Brain microvascular endothelial cell (primary cell): Measurements from ENCODE around the gene NLRP9.
A peak's percentile ranks its signal among the peaks of the same experiment; 100 is the strongest.

ENCODE experiments used
- DNase-seq: peaks from one replicate; pipeline ENCODE4 v3.0.0-alpha.2; 2020
- H3K27ac ChIP-seq: fragments of 250-450 bp; sonication (Bioruptor Pico); 2 replicates; pipeline ENCODE4 v1.5.1; 2020; ENCODE audit warnings: mild to moderate bottlenecking, moderate library complexity
- H3K27me3 ChIP-seq: fragments of 250-450 bp; sonication (Bioruptor Pico); replicated peaks from 2 replicates; pipeline ENCODE4 v1.5.1; 2020; ENCODE audit warnings: mild to moderate bottlenecking
- H3K36me3 ChIP-seq: fragments of 250-450 bp; sonication (Bioruptor Pico); replicated peaks from 2 replicates; pipeline ENCODE4 v1.5.1; 2020; ENCODE audit warnings: mild to moderate bottlenecking
- H3K4me3 ChIP-seq: 2 replicates; pipeline ENCODE4 v1.5.1; 2011; ENCODE audit warnings: low read depth, mild to moderate bottlenecking, control low read depth, low read length, moderate library complexity
- CTCF ChIP-seq: IDR thresholded peaks from 2 replicates; pipeline ENCODE4 v1.5.1; 2011; ENCODE audit warnings: low read depth, mild to moderate bottlenecking, moderate library complexity, low read length, control low read depth, inconsistent platforms; ENCODE audit errors: missing control alignments
- in situ Hi-C: cut with HindIII; loops from 2 replicates; pipeline ENCODE4 v1.10.0; 2017; ENCODE audit warnings: low sequenced_read_pairs, low pct_ligation_motif_present

Gene NLRP9

GRCh38 chr19:55704494-55705245 is 33.5 kb downstream of the NLRP9 start:
- H3K4me3 ChIP-seq = no peak overlapping the region
- H3K27me3 ChIP-seq = no peaks in the 10 kb centered on the region
- no peak for TF ChIP-seq CTCF
- H3K27ac ChIP-seq = no peak overlapping the region
- peaks cover 6% of the 10 kb centered on the region for H3K36me3 ChIP-seq
- in situ Hi-C loops = no loop called here
- no peak for DNase-seq

GRCh38 chr19:55703790-55704215 is 34.4 kb downstream of the NLRP9 start:
- peaks cover 6% of the 10 kb centered on the region for H3K36me3 ChIP-seq
- H3K27ac ChIP-seq = no peak overlapping the region
- H3K27me3 ChIP-seq = no peaks in the 10 kb centered on the region
- H3K4me3 ChIP-seq = no peak overlapping the region
- in situ Hi-C loops = no loop called here
- TF ChIP-seq CTCF = peak; percentile 79
- no peak for DNase-seq

- no peak overlapping the region for H3K27ac ChIP-seq
- no peak for TF ChIP-seq CTCF
- DNase-seq = no peak
- no peak overlapping the region for H3K4me3 ChIP-seq
- peaks cover 10% of the 10 kb centered on the region for H3K36me3 ChIP-seq
- in situ Hi-C loops = no loop called here
- no peaks in the 10 kb centered on the region for H3K27me3 ChIP-seq
Measured at GRCh38 chr19:55702131-55702627, 36.0 kb downstream of the NLRP9 start.

- peaks cover 21% of the 10 kb centered on the region for H3K36me3 ChIP-seq
- H3K27me3 ChIP-seq = no peaks in the 10 kb centered on the region
- H3K27ac ChIP-seq = no peak overlapping the region
- in situ Hi-C loops = no loop called here
- no peak for DNase-seq
- no peak for TF ChIP-seq CTCF
- no peak overlapping the region for H3K4me3 ChIP-seq
Measured at GRCh38 chr19:55700813-55701212, 37.4 kb downstream of the NLRP9 start.

- Histone ChIP-seq H3K36me3 (peaks cover 28% of the 10 kb centered on the region), H3K4me3 (no peak overlapping the region), H3K27ac (no peak overlapping the region), H3K27me3 (no peaks in the 10 kb centered on the region)
- TF ChIP-seq CTCF = no peak
- DNase-seq = no peak
- in situ Hi-C loops = no loop called here
Measured at GRCh38 chr19:55699221-55699620, 39.0 kb downstream of the NLRP9 start.
